UCSD-AML1 (cell line): ENCODE data around the gene CLEC18B.
A peak's percentile ranks its signal among the peaks of the same experiment; 100 is the strongest.
"Not testable (repeated sequence)": the region's sequence is repeated elsewhere in the genome, so short reads cannot be mapped to it uniquely, and the experiment has no call there.

Experiments
- DNase-seq: peaks from one replicate; lab custom pipeline; 2025; ENCODE audit not compliant: unreplicated experiment; lab: John Stamatoyannopoulos, UW

CLEC18B gene

GRCh38 chr16:74446866-74447265 is 25.6 kb upstream of the CLEC18B start:
- no peak for DNase-seq

GRCh38 chr16:74443624-74444346 is 22.5 kb upstream of the CLEC18B start:
- not testable (repeated sequence) for DNase-seq

- no peak for DNase-seq
Observed at GRCh38 chr16:74439685-74440084, 18.4 kb upstream of the CLEC18B start.

DNA sequence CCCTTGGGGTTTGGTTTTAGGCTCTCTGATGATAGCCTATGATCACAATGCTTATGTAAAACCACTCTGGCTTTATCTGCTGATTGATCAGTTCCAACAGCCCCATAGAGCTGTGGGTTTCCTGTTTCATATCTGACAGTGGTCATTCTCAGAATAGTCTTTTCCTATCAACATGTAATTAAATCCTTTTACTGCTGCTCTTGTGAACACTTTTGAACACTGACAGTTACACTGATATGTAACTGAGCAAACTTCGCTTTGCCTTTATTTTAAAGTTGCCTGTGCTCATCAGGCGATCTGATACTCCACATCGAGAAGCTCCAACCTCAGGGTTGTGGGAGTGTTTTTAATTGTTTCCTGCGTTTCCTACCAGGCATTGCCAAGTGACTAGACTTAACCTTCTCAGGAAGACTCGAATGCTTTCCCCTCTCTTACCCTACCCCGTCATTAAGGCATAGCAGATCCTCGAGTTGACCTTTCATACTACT is 17.3 kb upstream of the CLEC18B start:
- no peak for DNase-seq

DNA sequence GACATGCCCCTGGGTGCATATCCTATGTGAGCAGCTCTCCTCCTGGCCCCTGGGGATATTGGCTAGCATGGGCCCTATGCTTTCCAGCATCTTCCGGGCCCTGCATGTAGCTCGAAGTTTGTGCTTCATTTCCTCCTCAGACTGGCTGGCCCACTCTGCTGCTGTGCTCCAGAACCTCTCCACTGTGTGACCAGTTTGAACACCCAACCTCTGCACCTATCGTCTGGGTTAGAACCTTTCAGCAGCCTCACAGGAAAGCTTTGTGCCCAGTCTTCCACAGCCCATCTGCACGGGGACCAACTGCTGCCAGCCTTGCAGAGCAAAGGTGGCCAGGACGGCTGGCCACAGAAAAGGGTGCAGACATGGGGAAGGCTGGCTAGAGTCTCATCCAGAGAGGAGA is 10.2 kb upstream of the CLEC18B start:
- DNase-seq = no peak

- peak; percentile 58 for DNase-seq
Observed at GRCh38 chr16:74430036-74430712, 8.9 kb upstream of the CLEC18B start.

- not testable (repeated sequence) for DNase-seq
Observed at GRCh38 chr16:74428493-74428892, 7.2 kb upstream of the CLEC18B start.

DNA sequence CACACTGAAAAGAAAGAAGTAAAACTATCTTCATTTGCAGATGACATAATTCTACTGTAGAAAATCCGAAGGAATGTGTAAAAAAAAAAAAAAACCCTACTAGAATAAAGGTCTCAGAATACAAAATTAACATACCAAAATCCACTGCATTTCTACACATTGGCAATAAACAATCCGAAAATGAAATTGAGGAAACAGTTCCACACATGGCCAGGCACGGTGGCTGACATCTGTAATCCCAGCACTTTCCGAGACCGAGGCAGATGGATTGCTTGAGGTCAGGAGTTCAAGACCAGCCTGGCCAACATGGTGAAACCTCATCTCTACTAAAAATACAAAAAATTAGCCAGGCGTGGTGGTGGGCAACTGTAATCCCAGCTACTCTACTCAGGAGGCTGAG is 4.5 kb upstream of the CLEC18B start:
- DNase-seq = not testable (repeated sequence)

GRCh38 chr16:74423721-74424120 is 2.4 kb upstream of the CLEC18B start:
- not testable (repeated sequence) for DNase-seq

DNA sequence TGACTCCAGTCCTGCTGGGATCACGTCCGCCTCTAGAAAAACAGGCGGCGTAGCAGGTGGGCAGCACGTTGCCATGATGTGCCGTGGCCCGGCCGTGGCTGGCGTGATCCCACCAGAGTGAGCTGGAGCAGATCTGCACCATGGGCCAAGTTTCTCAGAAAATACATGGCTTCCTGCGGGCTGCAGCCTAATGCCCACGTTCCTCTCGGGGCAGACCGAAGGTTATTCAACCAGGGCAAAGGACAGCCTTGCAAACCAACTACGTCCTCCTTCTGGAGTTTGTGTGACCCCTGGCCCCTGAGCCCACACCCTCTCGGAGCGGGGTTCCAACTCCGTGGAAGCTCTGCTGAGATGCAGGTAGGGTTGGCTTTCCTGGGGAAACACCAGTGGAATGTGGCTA is 808 bp upstream of the CLEC18B start:
- DNase-seq = not testable (repeated sequence)

- DNase-seq = not testable (repeated sequence)
Observed at GRCh38 chr16:74421482-74421785, 156 bp upstream of the CLEC18B start.

DNA sequence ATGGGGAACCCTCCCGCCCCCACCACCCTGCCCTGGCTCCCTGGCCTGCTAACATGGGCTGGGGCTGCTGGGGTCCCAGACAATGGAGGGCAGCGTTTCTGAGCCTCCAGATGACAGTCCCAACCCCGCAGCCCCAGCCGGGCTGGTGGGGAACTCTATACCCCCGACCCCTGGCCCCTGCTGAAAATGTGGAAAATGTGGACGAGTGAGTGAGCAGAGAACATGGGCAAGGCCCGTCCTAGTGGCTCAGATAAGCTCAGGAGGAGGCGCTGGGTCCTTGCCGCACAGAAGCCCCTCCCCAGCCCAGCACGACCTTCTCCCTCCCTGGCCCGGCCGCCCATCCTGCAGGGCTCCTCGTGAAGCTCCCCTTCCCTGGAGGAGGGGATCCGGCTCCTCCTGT is 1.5 kb downstream of the CLEC18B start:
- DNase-seq = not testable (repeated sequence)

- not testable (repeated sequence) for DNase-seq
Observed at GRCh38 chr16:74417897-74418296, 3.4 kb downstream of the CLEC18B start.

DNA sequence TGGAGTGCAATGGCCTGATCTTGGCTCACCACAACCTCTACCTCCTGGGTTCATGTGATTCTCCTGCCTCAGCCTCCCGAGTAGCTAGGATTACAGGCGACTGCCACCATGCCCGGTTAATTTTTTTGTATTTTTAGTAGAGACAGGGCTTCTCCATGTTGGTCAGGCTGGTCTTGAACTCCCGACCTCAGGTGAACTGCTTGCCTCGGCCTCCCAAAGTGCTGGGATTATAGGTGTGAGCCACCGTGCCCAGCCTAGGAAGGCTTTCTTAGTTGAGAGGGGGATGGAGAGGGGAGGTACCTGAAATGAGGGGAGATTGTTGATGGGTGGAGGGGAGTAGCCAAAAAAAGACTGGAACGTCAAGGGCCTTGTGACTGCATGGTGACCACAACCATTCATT is 7.4 kb downstream of the CLEC18B start:
- not testable (repeated sequence) for DNase-seq

DNA sequence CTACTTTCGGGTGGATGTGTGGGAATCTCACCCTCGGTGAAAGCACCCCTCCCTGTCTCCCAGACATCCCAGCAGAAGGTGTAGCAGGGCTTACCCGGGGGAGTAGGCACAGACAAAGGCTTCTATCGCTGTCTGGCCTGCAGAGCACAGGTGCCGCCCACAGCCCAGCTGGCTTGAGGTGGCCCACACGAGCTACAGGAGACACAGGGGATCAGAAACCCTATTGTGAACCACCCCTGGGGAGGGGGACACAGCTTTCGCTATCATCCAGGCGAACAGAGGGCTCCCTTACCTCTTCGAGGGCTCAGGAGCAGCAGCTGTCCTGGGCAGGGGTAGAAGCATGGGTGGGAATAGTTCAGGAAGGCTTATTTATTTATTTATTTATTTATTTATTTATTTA is 7.8 kb downstream of the CLEC18B start:
- not testable (repeated sequence) for DNase-seq

DNA sequence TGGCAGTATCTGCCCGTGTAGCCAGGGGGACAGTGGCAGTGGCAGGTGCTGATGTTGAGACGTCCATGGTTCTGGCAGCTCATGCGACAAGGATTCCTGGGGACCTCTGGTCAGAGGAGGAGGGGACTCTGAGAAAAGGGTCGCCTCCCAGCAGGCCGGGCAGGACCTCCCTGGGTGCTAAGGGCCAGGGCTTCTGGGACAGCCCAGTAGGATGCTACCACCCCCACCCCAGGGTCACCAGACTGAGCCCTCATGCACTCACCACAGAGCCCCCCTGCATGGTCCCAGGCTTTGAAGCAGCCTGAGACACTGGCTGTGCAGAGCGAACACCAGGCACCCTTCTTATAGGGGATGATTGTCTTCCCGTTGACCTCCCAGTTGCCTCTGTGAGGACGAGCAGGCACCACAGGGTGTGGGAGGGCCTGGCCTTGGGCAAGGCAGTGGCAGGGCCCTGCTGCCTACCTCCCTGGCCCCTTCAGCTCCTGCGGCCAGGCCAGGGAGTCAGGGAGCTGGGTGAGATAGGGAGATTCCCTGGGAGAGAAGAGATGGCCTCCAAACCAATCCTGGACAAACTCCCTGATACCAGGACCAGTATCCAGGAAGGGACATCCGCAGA is 8.4 kb downstream of the CLEC18B start:
- DNase-seq = not testable (repeated sequence)

DNA sequence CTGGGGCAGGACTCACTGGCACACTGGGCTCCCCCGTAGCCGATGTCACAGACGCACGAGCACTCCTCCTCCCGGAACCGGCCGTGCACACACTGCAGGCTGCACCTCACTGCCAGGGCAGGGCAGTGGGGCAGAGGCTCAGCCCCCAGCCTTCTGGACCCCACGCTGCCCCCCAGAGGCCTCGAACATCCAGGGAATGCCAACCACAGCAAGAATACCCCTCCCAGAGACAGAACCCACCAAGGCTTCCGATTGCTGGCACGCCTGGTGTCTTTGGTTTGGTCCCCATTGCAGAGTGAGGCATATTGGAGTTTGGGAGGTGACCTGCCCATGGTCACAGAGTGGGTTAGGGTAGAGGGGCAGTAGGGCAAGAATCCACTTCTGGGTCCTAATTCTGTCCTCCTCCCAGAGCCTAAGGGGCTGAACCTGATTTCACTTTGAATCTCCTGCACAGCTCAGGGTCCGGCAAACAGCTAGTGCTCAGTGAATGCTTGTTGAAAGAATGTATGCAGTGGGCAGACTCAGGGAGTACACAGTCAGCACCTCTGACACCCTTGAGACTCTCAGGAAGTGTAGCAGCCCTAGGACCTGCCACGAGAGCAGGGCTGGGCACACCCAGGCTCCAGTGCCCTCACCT is 9.0 kb downstream of the CLEC18B start:
- DNase-seq = not testable (repeated sequence)

DNA sequence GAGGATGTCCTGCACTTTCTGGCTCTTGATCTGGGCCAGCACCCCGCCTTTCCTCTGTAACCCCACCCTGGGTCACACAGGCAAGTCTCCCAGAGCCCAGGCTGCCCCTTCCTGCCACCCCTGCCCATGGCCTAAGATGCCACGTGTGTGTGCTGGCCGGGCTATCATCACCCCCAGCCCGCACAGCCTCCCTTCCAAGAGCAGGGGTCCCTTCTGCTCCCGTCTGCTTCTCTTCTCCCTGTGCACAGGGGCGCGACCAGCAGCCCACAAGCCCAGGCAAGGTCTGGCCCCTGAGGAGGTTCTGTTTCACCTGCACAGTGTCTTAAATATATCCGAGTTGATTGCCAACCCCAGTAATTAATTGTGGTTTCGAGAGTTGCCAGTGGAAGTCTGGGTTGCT is 10.3 kb downstream of the CLEC18B start:
- not testable (repeated sequence) for DNase-seq

- not testable (repeated sequence) for DNase-seq
Observed at GRCh38 chr16:74410057-74410957, 11.0 kb downstream of the CLEC18B start.

DNA sequence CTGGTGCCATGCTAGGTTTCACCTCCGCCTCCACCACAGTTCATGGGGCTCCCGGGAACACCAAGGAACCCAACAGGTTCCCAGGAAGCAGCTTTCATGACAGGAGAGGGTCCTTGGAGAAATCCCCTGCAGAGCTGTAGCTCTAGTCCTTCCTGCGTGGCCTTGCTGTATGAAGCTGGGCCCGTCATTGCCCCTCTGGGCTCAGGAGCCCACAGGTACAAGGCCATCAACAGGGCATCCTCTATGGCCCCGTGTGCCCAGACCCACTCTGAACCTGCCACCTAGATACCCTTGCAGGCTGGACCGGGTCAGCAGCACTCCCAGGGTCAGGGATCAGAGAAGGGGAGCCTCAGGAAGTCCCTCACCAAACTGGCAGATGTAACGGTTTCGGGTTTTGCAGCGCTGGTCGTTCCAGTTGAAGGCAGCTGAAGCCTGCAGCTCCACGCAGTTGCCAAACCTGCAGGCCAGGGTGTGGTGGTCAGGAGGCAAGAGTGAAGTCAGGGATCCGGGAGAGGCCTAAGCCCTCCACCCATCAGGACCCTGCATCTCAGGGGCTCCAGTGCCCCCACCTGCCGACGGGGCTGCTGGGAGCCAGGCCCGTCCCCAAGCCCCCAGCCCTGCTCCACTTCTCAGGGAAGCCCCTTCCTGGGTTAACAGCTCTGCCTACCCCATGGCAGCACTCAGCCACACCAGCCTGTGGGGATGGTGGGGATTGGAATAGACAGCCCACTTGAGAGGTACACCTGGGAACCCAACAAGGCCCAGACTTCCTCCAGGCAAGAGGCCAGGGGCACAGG is 11.9 kb downstream of the CLEC18B start:
- DNase-seq = not testable (repeated sequence)
